Measurements from ENCODE around the gene PDCD4. TPM values are rescaled to one million over a fixed set of nuclear protein-coding genes. Genes with fewer than 3 reads are reported as not detected.

Gene PDCD4
- 36.2 and 37.0 TPM in 2 replicates for total RNA-seq
- 112 TPM for polyA plus RNA-seq (2012)

- peak; percentile 99 for DNase-seq (ENCODE audit: low read depth)
Measured at GRCh38 chr10:110871298-110872084, at the start of gene PDCD4. Gene PDCD4 (plus strand): TSS chr10:110871928. CDS start chr10:110876028, 4,100 bp downstream.

DNA sequence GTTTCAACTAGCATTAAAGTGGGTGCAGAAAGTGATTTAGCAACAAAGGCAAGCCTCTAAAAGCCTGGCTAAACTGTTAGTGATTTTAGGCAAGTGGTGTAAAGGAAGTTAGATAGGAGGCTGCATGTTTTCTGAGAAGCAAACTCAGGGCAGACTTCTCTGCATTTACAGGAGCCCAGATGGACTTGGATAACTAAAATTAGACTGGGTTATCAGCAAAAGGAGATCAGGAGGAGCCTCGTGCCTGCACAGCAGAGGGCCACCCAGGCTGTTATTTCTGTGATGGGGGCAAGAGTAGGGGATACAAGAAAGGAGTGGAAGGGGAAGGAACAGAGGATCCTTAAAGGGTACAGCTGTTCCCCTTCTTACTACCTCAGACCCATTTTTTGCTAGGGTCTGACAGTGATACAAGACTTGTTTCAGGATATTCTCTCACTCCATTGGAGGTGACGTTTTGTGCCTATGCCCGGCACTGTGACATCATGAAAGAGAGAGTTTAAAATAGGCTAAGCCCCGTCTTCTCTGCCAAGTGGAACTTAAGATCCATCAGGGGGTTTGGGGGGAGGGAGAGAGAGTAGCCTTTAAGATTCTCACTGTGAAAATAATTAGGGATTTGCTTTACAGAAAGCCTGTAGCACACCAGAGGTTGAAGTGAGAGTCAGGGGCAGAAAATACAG is 49.6 kb upstream of the PDCD4 start:
- DNase-seq (ENCODE audit: low read depth): no peak

- DNase-seq (ENCODE audit: low read depth): no peak
Measured at GRCh38 chr10:110822712-110823311, 48.9 kb upstream of the PDCD4 start.

GRCh38 chr10:110824152-110824441 is 47.6 kb upstream of the PDCD4 start:
- no peak for DNase-seq (ENCODE audit: low read depth)

DNA sequence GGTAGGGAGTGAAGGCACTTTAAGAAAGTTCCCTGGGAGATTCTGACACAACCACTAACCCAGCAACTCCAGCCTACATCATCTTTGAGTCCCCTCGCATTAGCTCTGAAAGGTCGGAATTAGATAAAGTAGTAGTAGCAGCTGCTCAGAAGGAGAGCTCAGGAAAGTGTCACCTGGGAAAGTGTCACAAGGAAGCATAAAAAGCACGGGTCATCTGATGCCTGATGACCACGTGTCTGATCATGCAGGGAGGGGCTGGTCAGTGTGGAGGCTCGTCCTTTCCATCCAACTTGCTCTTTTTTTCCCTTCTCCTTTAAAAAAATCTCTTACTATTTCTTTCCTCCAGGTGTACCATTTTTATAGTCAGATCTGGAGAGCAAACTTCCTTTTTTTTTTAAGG is 47.1 kb upstream of the PDCD4 start:
- DNase-seq (ENCODE audit: low read depth): no peak

- no peak for DNase-seq (ENCODE audit: low read depth)
Measured at GRCh38 chr10:110825508-110825907, 46.2 kb upstream of the PDCD4 start.

GRCh38 chr10:110827410-110827809 is 44.3 kb upstream of the PDCD4 start:
- DNase-seq (ENCODE audit: low read depth): no peak

- no peak for DNase-seq (ENCODE audit: low read depth)
Measured at GRCh38 chr10:110827875-110828274, 43.9 kb upstream of the PDCD4 start.

DNA sequence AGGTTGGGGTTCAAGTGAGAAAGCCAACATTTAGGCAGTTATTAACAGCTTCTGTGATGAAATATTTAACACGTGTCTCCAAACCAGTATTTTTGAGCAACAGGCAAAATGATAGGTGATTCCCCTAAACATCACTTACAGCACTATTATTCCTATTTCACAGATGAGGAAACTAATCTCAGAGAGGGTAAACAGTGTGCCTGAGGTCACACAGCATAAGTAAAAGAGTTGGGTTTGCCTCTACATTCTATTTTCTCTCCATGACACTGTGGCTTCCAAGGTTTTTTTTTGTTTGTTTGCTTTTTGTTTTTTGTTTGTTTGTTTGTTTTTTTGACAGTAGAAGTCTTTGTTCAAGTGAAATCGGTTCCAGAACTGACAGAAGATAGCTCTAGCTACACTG is 43.2 kb upstream of the PDCD4 start:
- no peak for DNase-seq (ENCODE audit: low read depth)

DNA sequence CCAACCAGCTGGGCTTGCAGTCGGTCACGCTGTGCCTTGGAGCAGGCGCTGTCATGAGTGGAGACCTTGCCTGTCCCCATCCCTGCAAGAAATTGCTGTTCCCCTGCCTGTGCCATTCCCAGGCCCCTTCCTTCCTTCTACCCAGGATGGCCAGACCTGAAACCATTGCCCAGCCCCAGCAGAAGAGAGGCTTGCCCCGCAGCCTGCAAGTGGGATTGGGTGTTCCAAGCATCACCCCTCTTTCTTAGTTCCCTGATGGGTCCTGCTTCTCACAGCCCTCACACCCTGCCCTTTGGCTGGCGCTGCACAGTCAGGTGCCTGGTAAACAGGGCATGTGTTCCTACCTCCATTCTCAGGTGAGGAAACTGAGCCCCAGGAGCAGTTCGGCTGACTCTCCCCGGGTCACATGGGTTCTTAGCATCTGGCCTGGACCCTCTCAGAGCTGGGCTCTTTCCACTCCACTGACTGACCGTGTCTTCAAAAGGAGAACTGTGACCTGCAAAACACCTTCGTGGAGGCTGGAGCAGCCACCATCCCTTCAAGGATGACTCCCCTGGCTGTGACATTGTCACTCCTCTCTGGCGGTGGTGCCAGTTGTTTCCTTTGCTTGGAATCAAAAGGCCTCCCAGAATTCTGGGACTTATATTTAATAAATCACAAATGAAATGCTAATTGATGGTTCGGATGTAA is 41.9 kb upstream of the PDCD4 start:
- DNase-seq (ENCODE audit: low read depth): no peak

DNA sequence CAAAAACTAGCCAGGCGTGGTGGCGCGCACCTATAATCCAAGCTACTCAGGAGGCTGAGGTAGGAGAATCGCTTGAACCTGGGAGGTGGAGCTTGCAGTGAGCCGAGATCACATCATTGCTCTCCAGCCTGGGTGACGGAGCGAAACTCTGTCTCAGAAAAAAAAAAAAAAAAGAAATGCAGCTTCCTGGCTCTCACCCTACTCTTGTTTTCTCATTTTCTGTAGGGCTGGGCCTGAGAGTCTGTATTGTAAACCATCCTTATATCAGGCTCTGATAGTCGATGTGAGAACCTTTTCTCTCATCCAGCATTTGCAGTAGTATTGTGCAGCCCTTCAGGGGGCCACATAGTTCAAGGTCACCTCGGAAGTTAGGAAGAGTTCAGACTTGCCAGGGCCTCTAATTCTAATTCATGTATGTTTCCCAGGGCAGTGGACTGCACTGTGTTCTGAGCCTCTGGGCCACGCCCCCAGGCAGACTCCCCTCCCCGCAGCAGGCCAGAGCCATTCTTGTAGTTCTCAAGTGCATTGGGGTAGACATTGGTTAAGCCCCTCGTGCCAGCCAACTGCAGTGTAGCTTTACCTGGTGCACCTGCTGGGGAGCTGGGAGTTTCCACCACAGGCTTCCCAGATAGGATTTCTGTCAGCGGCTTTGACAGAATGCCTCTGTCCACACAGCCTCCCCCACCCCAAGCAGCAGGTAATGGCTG is 38.3 kb upstream of the PDCD4 start:
- no peak for DNase-seq (ENCODE audit: low read depth)

DNA sequence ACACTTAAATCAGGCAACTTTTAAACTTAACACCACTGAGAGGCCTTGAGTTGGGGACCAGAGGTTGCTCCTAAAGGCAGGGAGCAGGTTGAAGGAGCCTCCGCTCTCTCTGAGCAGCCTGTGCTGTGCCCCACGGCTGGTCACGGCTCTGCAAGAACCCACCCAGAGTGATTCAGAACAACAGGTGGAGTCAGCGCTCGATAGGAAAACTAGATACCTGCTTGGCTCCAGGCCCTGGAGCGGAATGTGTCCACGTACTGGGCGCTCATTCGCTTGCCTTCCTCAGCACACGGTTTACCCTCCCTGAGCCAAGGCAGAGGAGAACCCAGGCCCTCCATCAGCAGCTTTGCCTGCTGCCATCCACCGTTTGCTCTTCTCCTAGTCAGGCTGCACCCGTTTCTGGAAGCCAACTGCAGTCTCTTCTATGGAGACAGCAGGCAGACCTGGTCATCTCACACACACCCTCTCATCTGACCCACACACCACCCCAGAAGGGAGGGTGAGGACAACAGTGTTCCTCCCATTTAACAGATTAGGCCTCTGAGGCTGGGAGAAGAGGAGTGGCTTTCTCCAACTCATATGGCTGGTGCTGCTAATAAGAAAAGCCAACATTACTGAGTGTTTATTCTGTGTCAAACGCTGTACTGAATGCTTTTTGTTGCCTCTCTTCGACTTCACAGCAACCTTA is 37.6 kb upstream of the PDCD4 start:
- DNase-seq (ENCODE audit: low read depth): no peak

GRCh38 chr10:110834629-110835301 is 37.0 kb upstream of the PDCD4 start:
- DNase-seq (ENCODE audit: low read depth): no peak

DNA sequence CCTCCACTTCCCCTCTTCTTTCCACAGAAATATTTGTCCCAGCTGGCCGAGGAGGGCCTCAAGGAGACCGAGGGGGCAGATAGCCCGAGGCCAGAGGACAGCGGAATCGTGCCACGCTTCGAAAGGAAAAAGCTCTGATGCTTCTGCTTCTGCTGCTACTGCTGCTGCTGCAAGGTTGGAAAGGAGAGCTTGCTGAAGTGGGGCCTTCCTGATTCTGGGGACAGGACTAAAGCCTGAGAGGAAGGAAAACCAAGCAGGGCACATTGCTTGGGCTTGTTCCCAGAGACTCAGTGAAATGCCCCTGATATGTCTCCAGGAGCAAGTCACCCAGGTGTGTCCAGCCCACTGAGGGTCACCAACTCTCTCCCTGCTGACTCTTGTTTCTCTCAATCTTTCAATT is 35.9 kb upstream of the PDCD4 start:
- DNase-seq (ENCODE audit: low read depth): no peak

DNA sequence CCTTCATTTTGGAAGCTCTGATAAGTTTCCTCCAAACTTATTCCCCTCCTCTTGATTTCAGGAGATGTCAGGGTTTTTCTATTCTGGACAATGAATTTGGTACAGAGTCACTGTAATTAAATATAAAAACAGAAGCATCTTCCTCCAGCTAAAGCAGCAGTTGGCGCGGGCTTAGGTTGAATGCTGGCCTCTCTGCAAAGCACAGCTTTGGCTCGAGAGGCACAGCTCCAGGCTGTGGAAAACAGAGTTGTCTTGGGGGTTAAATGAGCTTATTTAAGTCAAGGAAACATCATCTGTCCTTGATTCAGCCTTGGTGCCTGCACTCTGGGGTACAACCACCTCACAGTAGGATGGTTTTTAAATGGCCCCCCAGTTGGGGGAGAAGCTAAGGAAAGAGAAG is 35.0 kb upstream of the PDCD4 start:
- DNase-seq (ENCODE audit: low read depth): no peak

GRCh38 chr10:110837418-110838171 is 34.1 kb upstream of the PDCD4 start:
- DNase-seq (ENCODE audit: low read depth): no peak

DNA sequence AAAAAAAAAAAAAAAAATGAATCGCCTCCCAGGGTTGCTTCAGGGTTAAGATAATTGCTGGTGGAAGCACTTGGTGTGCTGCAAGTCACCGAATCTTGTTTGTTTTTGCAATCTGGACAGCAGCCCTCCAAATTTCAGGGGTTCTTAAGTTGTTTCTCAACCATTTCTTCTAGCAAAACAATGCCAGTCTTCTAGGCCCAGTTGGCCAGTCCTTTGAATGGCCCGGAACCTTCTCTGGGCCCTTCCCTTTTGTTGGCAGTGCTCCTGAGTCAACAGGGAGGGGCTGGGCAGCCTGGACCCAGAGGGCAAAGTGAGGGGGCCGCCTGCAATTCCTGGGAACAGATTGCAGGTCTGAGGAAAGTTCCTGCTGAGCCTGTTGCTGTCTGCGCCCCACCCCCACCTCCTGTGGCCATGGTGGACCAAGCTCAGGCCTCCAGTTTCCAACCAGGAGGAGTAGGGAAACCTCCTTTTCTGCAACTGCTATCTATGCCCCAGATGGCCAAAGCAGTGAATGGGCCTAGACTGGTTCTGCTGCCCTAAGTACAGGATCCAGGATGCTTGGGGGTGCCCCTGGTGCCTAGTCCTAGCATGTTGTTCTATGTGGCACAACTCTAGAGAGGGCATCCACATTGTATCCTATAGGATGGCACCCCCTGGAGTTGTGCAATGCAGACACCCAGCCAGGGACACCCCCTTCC is 31.4 kb upstream of the PDCD4 start:
- no peak for DNase-seq (ENCODE audit: low read depth)

GRCh38 chr10:110840923-110841428 is 30.8 kb upstream of the PDCD4 start:
- no peak for DNase-seq (ENCODE audit: low read depth)
